ENCODE results near the gene MESP1.

MESP1 gene

GRCh38 chr15:89781891-89782618 lies 31.0 kb upstream of the MESP1 start:
- POLR2A ChIA-PET: no interaction called here
- no peak for DNase-seq (ENCODE audit: low read depth, low spot score)
- CTCF ChIA-PET: interaction anchor here (1.0 to 2.2 kb wide), 6 partner anchors 12 to 93 kb away, joined by 3 to 10 read pairs (median 6); no protein-coding TSS in a partner anchor
- no peak for TF ChIP-seq CTCF (IDR thresholded peaks at IDR 0.05; ENCODE audit: insufficient read depth, low read length, missing control alignments)
- no peak overlapping the region for H3K4me3 ChIP-seq (ENCODE audit: low read depth, low read length)

- ChIA-PET POLR2A (no interaction called here), CTCF (interaction anchor here (0.8 to 1.7 kb wide), 4 partner anchors 13 to 94 kb away, joined by 3 to 7 read pairs (median 5); no protein-coding TSS in a partner anchor)
- no peak overlapping the region for H3K4me3 ChIP-seq (ENCODE audit: low read depth, low read length)
- TF ChIP-seq CTCF (IDR thresholded peaks at IDR 0.05; ENCODE audit: insufficient read depth, low read length, missing control alignments): no peak
- no peak for DNase-seq (ENCODE audit: low read depth, low spot score)
Measured at GRCh38 chr15:89781055-89781454, 30.0 kb upstream of the MESP1 start.

- no peak overlapping the region for H3K4me3 ChIP-seq (ENCODE audit: low read depth, low read length)
- POLR2A ChIA-PET: no interaction called here
- no peak for TF ChIP-seq CTCF (IDR thresholded peaks at IDR 0.05; ENCODE audit: insufficient read depth, low read length, missing control alignments)
- no peak for DNase-seq (ENCODE audit: low read depth, low spot score)
- CTCF ChIA-PET: interaction anchor here (0.8 to 1.7 kb wide), 4 partner anchors 14 to 94 kb away, joined by 3 to 7 read pairs (median 5); no protein-coding TSS in a partner anchor
Measured at GRCh38 chr15:89780601-89781000, 29.6 kb upstream of the MESP1 start.

- TF ChIP-seq CTCF (IDR thresholded peaks at IDR 0.05; ENCODE audit: insufficient read depth, low read length, missing control alignments): no peak
- H3K4me3 ChIP-seq (ENCODE audit: low read depth, low read length): no peak overlapping the region
- no peak for DNase-seq (ENCODE audit: low read depth, low spot score)
- ChIA-PET POLR2A (no interaction called here), CTCF (interaction anchor here (0.9 to 9.5 kb wide), 2 partner anchors 18 to 97 kb away, joined by 6 to 90 read pairs; no protein-coding TSS in a partner anchor)
Measured at GRCh38 chr15:89778861-89779260, 27.8 kb upstream of the MESP1 start.

GRCh38 chr15:89777782-89778380 lies 26.8 kb upstream of the MESP1 start:
- ChIA-PET POLR2A (interaction anchor here (0.6 kb wide), 1 partner anchor 13 kb away, joined by 3 read pairs; no protein-coding TSS in a partner anchor), CTCF (interaction anchor here (1.2 to 12.5 kb wide), 4 partner anchors 20 to 132 kb away, joined by 3 to 176 read pairs (median 48); no protein-coding TSS in a partner anchor)

More at GRCh38 chr15:89777782-89778380, 26.8 kb upstream of the MESP1 start:
- no peak for DNase-seq (ENCODE audit: low read depth, low spot score)
- H3K4me3 ChIP-seq (ENCODE audit: low read depth, low read length): no peak overlapping the region
- TF ChIP-seq CTCF (IDR thresholded peaks at IDR 0.05; ENCODE audit: insufficient read depth, low read length, missing control alignments): no peak

All from AG04449 (cell line).